Liver (tissue), 9 donors: Measurements from ENCODE around the gene FTO. TPM values are rescaled to one million over a fixed set of nuclear protein-coding genes. Genes with fewer than 3 reads are reported as not detected.
"Not testable (repeated sequence)": the region's sequence is repeated elsewhere in the genome, so short reads cannot be mapped to it uniquely, and the experiment has no call there.

Experiments
- DNase-seq: peaks from one replicate; pipeline ENCODE4 v3.0.0-alpha.2; 2017; ENCODE audit warnings: low spot score
- H3K27ac ChIP-seq, 2 donors: one replicate each; pipeline ENCODE4 v1.7.0; 2013; ENCODE audit warnings: inconsistent platforms in 2 of 2, low read length in 2 of 2, control low read depth in 1 of 2, low read depth in 1 of 2, mild to moderate bottlenecking in 1 of 2
- H3K27me3 ChIP-seq, 4 donors: one replicate each; pipeline versions ENCODE4 v1.6.1 to v1.7.0; 2013; ENCODE audit warnings: low read length in 3 of 4, inconsistent platforms in 1 of 4, mild to moderate bottlenecking in 1 of 4, moderate library complexity in 1 of 4; ENCODE audit not compliant: control insufficient read depth in 4 of 4, insufficient read depth in 4 of 4
- H3K36me3 ChIP-seq, 4 donors: one replicate each; pipeline versions ENCODE4 v1.6.1 to v1.7.0; 2013; ENCODE audit warnings: low read length in 3 of 4, mild to moderate bottlenecking in 3 of 4, low read depth in 1 of 4, moderate library complexity in 1 of 4; ENCODE audit not compliant: control insufficient read depth in 4 of 4, insufficient read depth in 3 of 4
- H3K4me1 ChIP-seq, 4 donors: one replicate each; pipeline versions ENCODE4 v1.6.1 to v1.7.0; 2013; ENCODE audit warnings: low read length in 3 of 4, mild to moderate bottlenecking in 3 of 4, moderate library complexity in 1 of 4; ENCODE audit not compliant: control insufficient read depth in 4 of 4, insufficient read depth in 4 of 4
- H3K4me3 ChIP-seq, 3 donors: one replicate each; pipeline versions ENCODE4 v1.6.1 to v1.7.0; 2013; ENCODE audit warnings: low read length in 3 of 3, control low read depth in 1 of 3, low read depth in 1 of 3, mild to moderate bottlenecking in 1 of 3
- H3K9ac ChIP-seq, 2 donors: one replicate each; pipeline ENCODE4 v1.7.0; 2013; ENCODE audit warnings: low read length in 2 of 2, mild to moderate bottlenecking in 2 of 2, moderate library complexity in 2 of 2, control low read depth in 1 of 2, low read depth in 1 of 2
- H3K9me3 ChIP-seq, 4 donors: one replicate each; pipeline versions ENCODE4 v1.6.1 to v1.7.0; 2013; ENCODE audit warnings: low read length in 3 of 4; ENCODE audit not compliant: control insufficient read depth in 4 of 4
- ATF3 ChIP-seq: IDR thresholded peaks from 2 replicates; pipeline ENCODE4 v1.6.1; 2016; ENCODE audit warnings: antibody characterized with exemption
- CTCF ChIP-seq: fragments of 150-350 bp; IDR thresholded peaks from 2 replicates; pipeline ENCODE4 v1.5.1; 2017; ENCODE audit warnings: improper control_type of control experiment, low read depth, low read length; ENCODE audit not compliant: missing input control
- EGR1 ChIP-seq, 2 donors: IDR thresholded peaks; 2 replicates each; pipeline ENCODE4 v1.6.1; 2016 to 2018; ENCODE audit warnings: antibody characterized with exemption in 2 of 2, low read depth in 2 of 2
- FOXA1 ChIP-seq: IDR thresholded peaks from 2 replicates; pipeline ENCODE4 v1.6.1; 2016; ENCODE audit warnings: antibody characterized with exemption
- FOXA2 ChIP-seq: IDR thresholded peaks from 2 replicates; pipeline ENCODE4 v1.6.1; 2016; ENCODE audit warnings: antibody characterized with exemption
- GABPA ChIP-seq, 2 donors: IDR thresholded peaks in 1 of 2; conservative IDR thresholded peaks in 1 of 2; 2 replicates each; pipeline ENCODE4 v1.6.1; 2016; ENCODE audit warnings: antibody characterized with exemption in 2 of 2, mild to moderate bottlenecking in 1 of 2, moderate library complexity in 1 of 2
- HNF4G ChIP-seq: IDR thresholded peaks from 2 replicates; pipeline ENCODE4 v1.6.1; 2016; ENCODE audit warnings: antibody characterized with exemption
- JUND ChIP-seq, 2 donors: IDR thresholded peaks; 2 replicates each; pipeline ENCODE4 v1.6.1; 2016; ENCODE audit warnings: antibody characterized with exemption in 2 of 2
- MAX ChIP-seq: IDR thresholded peaks from 2 replicates; pipeline ENCODE4 v1.6.1; 2016; ENCODE audit warnings: antibody characterized with exemption
- NR2F2 ChIP-seq: IDR thresholded peaks from 2 replicates; pipeline ENCODE4 v1.6.1; 2016; ENCODE audit warnings: antibody characterized with exemption
- RAD21 ChIP-seq, 2 donors: IDR thresholded peaks; 2 replicates each; pipeline ENCODE4 v1.6.1; 2016; ENCODE audit warnings: antibody characterized with exemption in 2 of 2, mild to moderate bottlenecking in 2 of 2
- REST ChIP-seq: IDR thresholded peaks from 2 replicates; pipeline ENCODE4 v1.6.1; 2016; ENCODE audit warnings: antibody characterized with exemption, mild to moderate bottlenecking
- RXRA ChIP-seq, 2 donors: IDR thresholded peaks; 2 replicates each; pipeline ENCODE4 v1.6.1; 2017 to 2018; ENCODE audit warnings: antibody characterized with exemption in 2 of 2, mild to moderate bottlenecking in 1 of 2
- SP1 ChIP-seq: IDR thresholded peaks from 2 replicates; pipeline ENCODE4 v1.6.1; 2018; ENCODE audit warnings: antibody characterized with exemption, mild to moderate bottlenecking
- TAF1 ChIP-seq: conservative IDR thresholded peaks from 2 replicates; pipeline ENCODE4 v1.6.1; 2016; ENCODE audit warnings: antibody characterized with exemption, mild to moderate bottlenecking
- YY1 ChIP-seq: IDR thresholded peaks from 2 replicates; pipeline ENCODE4 v1.6.1; 2016; ENCODE audit warnings: antibody characterized with exemption, mild to moderate bottlenecking
- WGBS: extraction: QIAGEN DNeasy Blood & Tissue Kit; methylation state at CpG from one replicate; pipeline ENCODE4 v1.1.7; 2013; 5-methylcytosine and 5-hydroxymethylcytosine counted together
- polyA plus RNA-seq, 2 donors: library from polyadenylated mRNA; stranded (reverse) in 1 of 2; unstranded in 1 of 2; fragments of 200-250 nt in 1 of 2; fragments of >200 nt in 1 of 2; fragmentation: Nextera tagmentation in 1 of 2; extraction: Ambion mirVana in 1 of 2; gene quantifications; one replicate each; pipeline versions ENCODE4 v1.2.1 to v1.2.3, GENCODE V29; 2013 to 2015
- total RNA-seq, 2 donors: library from RNA; depleted of rRNA; stranded (reverse); fragments of >200 nt; gene quantifications; one replicate each; pipeline ENCODE4 v1.2.3, GENCODE V29; 2014
- donor health status: healthy.
- donor health status: healthy.
- donor health status: healthy.
- donor health status: healthy.
- donor health status: healthy.

Gene FTO
- total and polyA plus RNA-seq, 4 donors = 12.0 to 54.2 (median 24.6) TPM

GRCh38 chr16:53844804-53845203 is 140.8 kb downstream of the FTO start:
- Histone ChIP-seq H3K4me1 (peaks cover 0 to 7% (median 2%) of the 10 kb centered on the region in 4 donors), H3K9me3 (no peaks in the 10 kb centered on the region), H3K27ac (no peak overlapping the region), H3K36me3 (peaks cover 0 to 5% (median under 1%) of the 10 kb centered on the region in 4 donors), H3K9ac (no peak overlapping the region), H3K4me3 (no peak overlapping the region), H3K27me3 (no peaks in the 10 kb centered on the region)
- 90% methylated on average over 3 of the region's 3 CpGs for WGBS
- DNase-seq = no peak
- TF ChIP-seq SP1 = no peak
- TF ChIP-seq JUND (IDR thresholded peaks at IDR 0.05) = no peak
- no peak for TF ChIP-seq TAF1
- no peak for TF ChIP-seq REST

- DNase-seq, H3K36me3 ChIP-seq, H3K27me3 ChIP-seq, H3K9me3 ChIP-seq, H3K4me1 ChIP-seq, H3K9ac ChIP-seq, H3K27ac ChIP-seq, H3K4me3 ChIP-seq: not testable (repeated sequence)
- WGBS = 91% methylated on average over 5 of the region's 5 CpGs
These were observed 142.6 kb downstream of the FTO start for GRCh38 chr16:53846549-53846948.

- no peak overlapping the region for H3K27ac ChIP-seq
- DNase-seq = no peak
- WGBS = 89% methylated on average over 6 of the region's 6 CpGs
These were observed 143.0 kb downstream of the FTO start for GRCh38 chr16:53846971-53847370.

More at GRCh38 chr16:53846971-53847370, 143.0 kb downstream of the FTO start:
- Histone ChIP-seq H3K27me3 (no peaks in the 10 kb centered on the region), H3K36me3 (peaks cover 0 to 5% (median under 1%) of the 10 kb centered on the region in 4 donors), H3K4me3 (no peak overlapping the region), H3K4me1 (peaks cover 0 to 7% (median 2%) of the 10 kb centered on the region in 4 donors), H3K9me3 (no peaks in the 10 kb centered on the region), H3K9ac (no peak overlapping the region)
- TF ChIP-seq EGR1 (IDR thresholded peaks at IDR 0.05; ENCODE audit: low read depth in 2 of 2) = no peak
- no peak for TF ChIP-seq FOXA2
- no peak for TF ChIP-seq HNF4G
- no peak for TF ChIP-seq GABPA (IDR thresholded peaks at IDR 0.05 in 1 of 2, conservative IDR thresholded peaks at IDR 0.05 in 1 of 2)
- no peak for TF ChIP-seq ATF3
- no peak for TF ChIP-seq YY1
- TF ChIP-seq CTCF = no peak
- TF ChIP-seq REST = no peak
- TF ChIP-seq MAX = no peak
- TF ChIP-seq SP1 = no peak
- TF ChIP-seq JUND (IDR thresholded peaks at IDR 0.05) = no peak
- TF ChIP-seq RAD21 (IDR thresholded peaks at IDR 0.05) = no peak
- no peak for TF ChIP-seq TAF1
- no peak for TF ChIP-seq FOXA1
- no peak for TF ChIP-seq NR2F2
- no peak for TF ChIP-seq RXRA (IDR thresholded peaks at IDR 0.05)
